Smooth muscle cell (in vitro differentiated cells): ENCODE results near the gene PTGES2. TPM values are rescaled to one million over a fixed set of nuclear protein-coding genes. Genes with fewer than 3 reads are reported as not detected.
A peak's percentile ranks its signal among the peaks of the same experiment; 100 is the strongest.

Experiments
- DNase-seq: peaks from one replicate; lab custom pipeline; 2025; ENCODE audit not compliant: unreplicated experiment; lab: John Stamatoyannopoulos, UW
- H2AFZ ChIP-seq: fragments of 200-600 bp; sonication (generic); 2 replicates; pipeline ENCODE4 v1.6.0; 2016; ENCODE audit warnings: antibody characterized with exemption, low read depth, mild to moderate bottlenecking
- H3F3A ChIP-seq: fragments of 200-600 bp; sonication (generic); 2 replicates; pipeline ENCODE4 v1.6.0; 2017; ENCODE audit warnings: antibody characterized with exemption, low read depth
- H3K27ac ChIP-seq: fragments of 200-600 bp; sonication (generic); 2 replicates; pipeline ENCODE4 v1.5.1; 2016; ENCODE audit warnings: low read depth, mild to moderate bottlenecking
- H3K27me3 ChIP-seq: fragments of 200-600 bp; sonication (generic); 2 replicates; pipeline ENCODE4 v1.6.1; 2016; ENCODE audit warnings: low read depth, mild to moderate bottlenecking
- H3K36me3 ChIP-seq: fragments of 200-600 bp; sonication (generic); 2 replicates; pipeline ENCODE4 v1.5.1; 2016; ENCODE audit warnings: low read depth
- H3K4me1 ChIP-seq: fragments of 200-600 bp; sonication (generic); 2 replicates; pipeline ENCODE4 v1.5.1; 2016; ENCODE audit warnings: low read depth
- H3K4me2 ChIP-seq: fragments of 200-600 bp; sonication (generic); 2 replicates; pipeline ENCODE4 v1.6.0; 2016; ENCODE audit warnings: mild to moderate bottlenecking
- H3K4me3 ChIP-seq: fragments of 200-600 bp; sonication (generic); 2 replicates; pipeline ENCODE4 v1.5.1; 2016; ENCODE audit warnings: mild to moderate bottlenecking
- H3K79me2 ChIP-seq: fragments of 200-600 bp; sonication (generic); 2 replicates; pipeline ENCODE4 v1.6.0; 2016; ENCODE audit warnings: low read depth, mild to moderate bottlenecking
- H3K9ac ChIP-seq: fragments of 200-600 bp; sonication (generic); 2 replicates; pipeline ENCODE4 v1.6.0; 2016; ENCODE audit warnings: low read depth
- H3K9me3 ChIP-seq: fragments of 200-600 bp; sonication (generic); replicated peaks from 2 replicates; pipeline ENCODE4 v1.5.1; 2016; ENCODE audit warnings: low read depth
- H4K20me1 ChIP-seq: fragments of 200-600 bp; sonication (generic); 2 replicates; pipeline ENCODE4 v1.6.0; 2016; ENCODE audit warnings: low read depth
- CTCF ChIP-seq: fragments of 200-600 bp; sonication (generic); IDR thresholded peaks from 2 replicates; pipeline ENCODE4 v1.5.1; 2017; ENCODE audit warnings: borderline replicate concordance, mild to moderate bottlenecking, antibody characterized with exemption; ENCODE audit not compliant: insufficient read depth, poor library complexity, severe bottlenecking
- WGBS: methylation state at CpG from one replicate; pipeline ENCODE4 v1.1.7; 2016; ENCODE audit warnings: low lambda C conversion rate; 5-methylcytosine and 5-hydroxymethylcytosine counted together
- polyA plus RNA-seq: library from polyadenylated mRNA; unstranded; fragments of >200 nt; fragmentation: Nextera tagmentation; extraction: Ambion mirVana; gene quantifications from 2 replicates; pipeline ENCODE4 v1.2.1, GENCODE V29; 2016
- total RNA-seq: library from RNA; depleted of rRNA; stranded (reverse); fragments of >200 nt; gene quantifications from 2 replicates; pipeline ENCODE4 v1.2.3, GENCODE V29; 2014

Gene PTGES2
- total and polyA plus RNA-seq, 2 experiments from 2014 or later: 31.5 to 78.6 TPM

DNA sequence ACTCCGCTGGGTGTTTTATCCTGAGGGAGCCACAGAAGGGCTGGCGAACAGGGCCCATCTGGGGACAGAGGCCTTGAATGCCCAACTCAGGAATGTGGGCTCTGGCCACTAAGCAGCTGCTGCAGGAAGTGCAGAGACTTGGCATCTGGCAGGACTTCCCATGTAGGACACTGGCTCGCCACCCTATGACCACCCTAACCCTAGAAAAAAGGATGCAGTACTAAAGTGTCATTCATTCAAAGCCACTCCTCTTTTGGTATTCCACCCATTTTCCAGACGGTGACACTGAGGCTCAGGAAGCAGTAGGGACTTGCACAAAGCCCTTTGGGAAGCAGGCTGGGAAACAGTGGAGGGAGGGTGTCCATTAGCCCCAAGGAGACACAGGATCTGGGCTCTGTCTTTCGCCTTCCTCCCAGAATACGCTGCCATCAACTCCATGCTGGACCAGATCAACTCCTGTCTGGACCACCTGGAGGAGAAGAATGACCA lies 35.5 kb upstream of the PTGES2 start:
- no peaks in the 10 kb centered on the region for H3F3A ChIP-seq
- DNase-seq: no peak
- H4K20me1 ChIP-seq: peaks cover 11% of the 10 kb centered on the region
- H3K9ac ChIP-seq: no peak overlapping the region
- H3K27me3 ChIP-seq: no peaks in the 10 kb centered on the region
- no peak overlapping the region for H3K4me2 ChIP-seq
- 97% methylated on average over 6 of the region's 6 CpGs for WGBS
- no peaks in the 10 kb centered on the region for H3K9me3 ChIP-seq
- no peaks in the 10 kb centered on the region for H3K79me2 ChIP-seq
- H3K36me3 ChIP-seq: no peaks in the 10 kb centered on the region
- no peak overlapping the region for H3K27ac ChIP-seq
- no peaks in the 10 kb centered on the region for H3K4me1 ChIP-seq
- H3K4me3 ChIP-seq: no peak overlapping the region
- TF ChIP-seq CTCF: no peak
- no peak overlapping the region for H2AFZ ChIP-seq

DNA sequence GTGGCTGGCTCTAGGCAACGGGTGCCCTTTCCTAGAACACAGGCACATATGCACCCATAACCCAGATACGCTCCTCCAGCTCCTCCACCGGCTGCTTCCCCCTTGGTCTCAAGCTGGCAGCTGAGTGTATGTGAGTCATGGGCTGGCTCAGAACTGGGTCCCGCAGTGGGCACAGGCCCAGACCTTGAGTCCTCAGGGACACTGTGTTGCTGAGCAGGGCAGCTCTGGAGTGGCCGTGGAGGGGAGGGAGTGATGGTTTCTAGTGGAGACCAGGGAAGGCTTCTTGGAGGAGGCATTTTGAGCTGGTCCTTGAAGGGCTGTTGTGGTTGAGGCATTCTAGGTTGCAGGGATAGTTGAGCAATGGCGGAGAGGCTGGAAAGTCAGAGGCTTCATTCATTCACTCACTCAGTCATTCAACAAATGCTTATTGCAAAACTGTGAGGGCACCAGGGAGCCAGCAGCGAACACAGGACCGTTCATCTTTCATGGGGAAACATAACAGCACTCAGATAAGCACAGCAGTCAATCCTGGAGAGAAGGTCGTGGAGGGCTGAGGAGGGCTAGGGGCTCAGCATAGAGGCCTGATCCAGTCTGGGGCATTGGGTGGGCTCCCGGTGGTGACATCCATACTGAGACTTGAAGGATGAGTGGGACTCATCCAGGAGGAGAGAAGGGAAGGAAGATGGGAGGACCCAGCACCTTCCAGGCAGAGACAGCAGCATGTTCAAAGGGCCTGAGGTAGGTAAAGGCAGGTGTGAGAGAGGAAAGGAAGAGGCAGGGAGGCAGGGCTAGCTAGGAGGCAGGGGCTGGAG lies 34.9 kb upstream of the PTGES2 start:
- no peak overlapping the region for H2AFZ ChIP-seq
- H3K4me1 ChIP-seq: no peaks in the 10 kb centered on the region
- H3K9ac ChIP-seq: no peak overlapping the region
- no peak overlapping the region for H3K4me2 ChIP-seq
- no peaks in the 10 kb centered on the region for H3K9me3 ChIP-seq
- WGBS: over 99% methylated on average over 10 of the region's 10 CpGs
- no peak overlapping the region for H3K27ac ChIP-seq
- TF ChIP-seq CTCF: no peak
- H3K36me3 ChIP-seq: no peaks in the 10 kb centered on the region
- H3K79me2 ChIP-seq: no peaks in the 10 kb centered on the region
- H3K27me3 ChIP-seq: no peaks in the 10 kb centered on the region
- peaks cover 11% of the 10 kb centered on the region for H4K20me1 ChIP-seq
- no peaks in the 10 kb centered on the region for H3F3A ChIP-seq
- H3K4me3 ChIP-seq: no peak overlapping the region
- no peak for DNase-seq

DNA sequence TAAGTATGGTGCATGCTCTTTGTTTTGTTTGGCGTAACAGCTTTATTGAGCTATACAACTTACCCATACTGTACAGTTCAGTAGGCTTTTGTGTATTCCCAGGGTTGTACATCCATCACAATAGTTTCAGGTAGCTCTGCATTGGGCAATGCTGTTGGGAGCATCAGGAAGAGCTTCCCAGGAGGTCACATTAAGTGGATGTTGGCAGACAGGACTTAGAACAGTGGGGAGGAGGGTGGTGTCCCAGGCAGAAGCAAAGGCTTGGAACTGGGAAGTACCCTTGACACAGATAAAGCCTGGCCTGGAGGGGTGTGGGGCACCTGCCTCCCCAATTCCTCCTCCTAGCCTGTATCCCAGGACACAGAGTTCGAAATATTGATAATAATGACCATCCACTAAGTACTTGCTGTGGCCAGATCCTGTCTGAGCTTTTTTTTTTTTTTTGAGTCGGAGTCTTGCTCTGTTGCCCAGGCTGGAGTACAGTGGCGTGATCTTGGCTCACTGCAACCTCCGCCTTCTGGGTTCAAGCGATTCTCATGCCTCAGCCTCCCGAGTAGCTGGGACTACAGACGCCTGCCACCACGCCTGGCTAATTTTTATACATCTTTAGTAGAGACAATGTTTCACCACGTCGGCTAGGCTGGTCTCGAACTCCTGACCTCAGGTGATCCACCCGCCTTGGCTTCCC lies 33.8 kb upstream of the PTGES2 start:
- Histone ChIP-seq H3K27ac (no peak overlapping the region), H3K79me2 (no peaks in the 10 kb centered on the region), H3K4me3 (peak overlapping the region; percentile 70), H4K20me1 (peaks cover 11% of the 10 kb centered on the region), H3K27me3 (no peaks in the 10 kb centered on the region), H3K9me3 (no peaks in the 10 kb centered on the region), H3F3A (no peaks in the 10 kb centered on the region), H3K9ac (no peak overlapping the region), H3K4me2 (peak overlapping the region; percentile 92), H2AFZ (no peak overlapping the region), H3K36me3 (no peaks in the 10 kb centered on the region), H3K4me1 (no peaks in the 10 kb centered on the region)
- 96% methylated on average over 13 of the region's 13 CpGs for WGBS
- no peak for TF ChIP-seq CTCF
- no peak for DNase-seq
